H7 (cell line): ENCODE measurements around the gene MEPE. TPM values are rescaled to one million over a fixed set of nuclear protein-coding genes. Genes with fewer than 3 reads are reported as not detected.
A peak's percentile ranks its signal among the peaks of the same experiment; 100 is the strongest.

ENCODE experiments used
- DNase-seq: peaks from one replicate; pipeline ENCODE4 v3.0.0; 2012
- H3K27me3 ChIP-seq: 2 replicates; pipeline ENCODE4 v1.6.0; 2011; ENCODE audit warnings: mild to moderate bottlenecking, low read length; ENCODE audit not compliant: control insufficient read depth, insufficient read depth
- H3K36me3 ChIP-seq: replicated peaks from 2 replicates; pipeline ENCODE4 v1.5.1; 2011; ENCODE audit warnings: low read length; ENCODE audit not compliant: control insufficient read depth, insufficient read depth
- H3K4me3 ChIP-seq: 2 replicates; pipeline ENCODE4 v1.5.1; 2011; ENCODE audit warnings: low read depth, mild to moderate bottlenecking, control low read depth, low read length, moderate library complexity; ENCODE audit not compliant: insufficient read depth
- total RNA-seq: library from RNA; depleted of rRNA; stranded (reverse); fragments of >200 nt; shearing (Covaris generic); gene quantifications from 2 replicates; pipeline ENCODE4 v1.2.3, GENCODE V29; 2014

MEPE gene
- total RNA-seq, 1 experiment from 2014 or later: not detected

DNA sequence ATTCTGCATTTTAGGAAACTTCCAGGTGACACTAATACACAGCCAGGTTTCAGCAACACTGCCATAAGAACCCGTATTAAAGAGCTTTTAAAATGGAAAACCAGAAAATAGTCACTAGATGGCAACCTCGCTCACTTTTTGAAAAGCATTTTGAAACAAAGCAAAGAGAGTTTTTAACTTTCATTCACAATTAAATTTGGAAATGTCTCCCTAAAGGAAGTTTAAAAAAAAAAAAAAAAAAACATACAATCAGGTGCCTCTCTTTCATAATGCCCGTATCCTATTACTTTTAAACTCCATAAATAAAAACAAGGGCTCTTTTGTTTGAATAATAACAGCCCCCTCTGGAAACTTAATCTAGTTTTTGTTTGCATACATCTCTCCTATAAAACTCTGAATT, 20.3 kb downstream of the MEPE start:
- Histone ChIP-seq H3K36me3 (no peaks in the 10 kb centered on the region), H3K4me3 (no peak overlapping the region), H3K27me3 (no peaks in the 10 kb centered on the region)
- peak; percentile 43 for DNase-seq

- Histone ChIP-seq H3K27me3 (no peaks in the 10 kb centered on the region), H3K36me3 (no peaks in the 10 kb centered on the region), H3K4me3 (no peak overlapping the region)
- DNase-seq: no peak
These were observed 21.1 kb downstream of the MEPE start for GRCh38 chr4:87853891-87854290.

DNA sequence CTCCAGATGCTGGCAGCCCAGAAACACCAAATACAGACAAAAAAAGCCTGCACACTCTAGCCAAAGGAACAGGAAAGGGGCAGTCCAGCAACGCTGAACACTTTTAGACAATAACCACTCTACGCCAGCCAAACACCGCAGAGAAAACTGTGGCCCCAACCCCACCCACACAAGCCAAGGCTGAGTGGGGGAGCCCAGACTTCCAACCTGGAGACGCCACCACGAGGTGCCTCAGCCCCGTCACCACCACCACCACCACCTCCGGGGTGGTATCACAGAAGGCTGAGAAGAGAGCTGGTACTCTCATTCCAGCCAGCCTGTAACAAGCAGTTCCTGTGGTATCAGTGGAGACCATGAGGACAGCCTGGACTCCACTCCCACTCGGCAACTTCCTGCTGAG, 22.8 kb downstream of the MEPE start:
- no peak overlapping the region for H3K4me3 ChIP-seq
- no peak for DNase-seq
- no peaks in the 10 kb centered on the region for H3K27me3 ChIP-seq
- H3K36me3 ChIP-seq: no peaks in the 10 kb centered on the region

DNA sequence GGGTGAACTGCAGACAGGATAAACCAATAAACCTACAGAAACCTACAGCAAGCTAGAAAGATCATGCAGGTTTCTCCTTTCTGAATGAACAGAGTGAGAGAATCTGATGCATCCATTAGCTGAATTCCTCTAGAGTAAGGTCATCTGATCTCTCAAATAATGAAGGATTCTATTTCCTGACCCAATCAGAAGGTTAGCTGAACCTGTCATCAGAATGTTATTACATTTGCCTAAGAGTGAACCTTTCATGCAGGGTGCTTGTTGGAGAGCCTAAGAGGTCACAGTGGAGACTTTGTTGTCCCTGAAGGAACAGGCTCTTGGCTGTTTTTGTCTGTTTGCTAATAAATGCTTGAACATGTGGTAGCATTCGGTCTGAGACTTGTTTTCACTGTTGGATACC, 24.0 kb downstream of the MEPE start:
- no peaks in the 10 kb centered on the region for H3K36me3 ChIP-seq
- DNase-seq: no peak
- H3K27me3 ChIP-seq: no peaks in the 10 kb centered on the region
- H3K4me3 ChIP-seq: no peak overlapping the region

- Histone ChIP-seq H3K36me3 (no peaks in the 10 kb centered on the region), H3K27me3 (no peaks in the 10 kb centered on the region), H3K4me3 (no peak overlapping the region)
- no peak for DNase-seq
These were observed 25.0 kb downstream of the MEPE start for GRCh38 chr4:87857789-87858188.

- Histone ChIP-seq H3K4me3 (no peak overlapping the region), H3K36me3 (no peaks in the 10 kb centered on the region), H3K27me3 (no peaks in the 10 kb centered on the region)
- no peak for DNase-seq
These were observed 29.5 kb downstream of the MEPE start for GRCh38 chr4:87862236-87862635.

DNA sequence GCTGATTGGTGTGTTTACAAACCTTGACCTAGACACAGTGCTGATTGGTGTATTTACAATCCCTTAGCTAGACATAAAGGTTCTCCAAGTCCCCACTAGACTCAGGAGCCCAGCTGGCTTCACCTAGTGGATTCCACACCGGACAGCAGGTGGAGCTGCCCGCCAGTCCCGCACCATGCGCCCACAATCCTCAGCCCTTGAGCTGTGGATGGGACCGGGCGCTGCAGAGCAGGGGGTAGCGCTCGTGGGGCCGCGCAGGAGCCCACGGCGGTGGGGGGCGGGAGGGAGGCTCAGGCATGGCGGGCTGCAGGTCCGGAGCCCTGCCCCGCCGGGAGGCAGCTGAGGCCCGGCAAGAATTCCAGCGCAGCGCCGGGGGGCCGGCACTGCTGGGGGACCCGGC, 30.7 kb downstream of the MEPE start:
- Histone ChIP-seq H3K4me3 (no peak overlapping the region), H3K36me3 (no peaks in the 10 kb centered on the region), H3K27me3 (no peaks in the 10 kb centered on the region)
- DNase-seq: no peak

DNA sequence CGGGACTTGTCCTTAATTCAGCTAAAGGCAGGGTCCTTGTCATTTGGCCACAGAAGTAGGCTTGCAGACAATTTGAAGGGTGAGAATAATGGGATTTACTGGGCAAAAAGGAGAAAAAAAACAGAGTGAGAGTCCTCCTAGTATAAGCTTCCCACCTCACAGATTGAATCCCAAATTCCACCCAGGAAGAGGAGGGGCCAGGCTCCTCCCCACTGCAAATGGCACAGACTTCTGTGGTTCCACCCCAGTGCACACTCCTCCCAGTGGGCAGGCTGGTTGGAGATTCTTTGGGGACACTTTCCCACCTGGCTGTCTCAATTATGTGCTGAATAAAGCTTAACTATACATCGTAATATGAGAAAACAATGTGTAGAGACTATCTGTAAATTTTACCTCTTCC, 31.6 kb downstream of the MEPE start:
- no peak overlapping the region for H3K4me3 ChIP-seq
- H3K36me3 ChIP-seq: no peaks in the 10 kb centered on the region
- no peaks in the 10 kb centered on the region for H3K27me3 ChIP-seq
- no peak for DNase-seq

DNA sequence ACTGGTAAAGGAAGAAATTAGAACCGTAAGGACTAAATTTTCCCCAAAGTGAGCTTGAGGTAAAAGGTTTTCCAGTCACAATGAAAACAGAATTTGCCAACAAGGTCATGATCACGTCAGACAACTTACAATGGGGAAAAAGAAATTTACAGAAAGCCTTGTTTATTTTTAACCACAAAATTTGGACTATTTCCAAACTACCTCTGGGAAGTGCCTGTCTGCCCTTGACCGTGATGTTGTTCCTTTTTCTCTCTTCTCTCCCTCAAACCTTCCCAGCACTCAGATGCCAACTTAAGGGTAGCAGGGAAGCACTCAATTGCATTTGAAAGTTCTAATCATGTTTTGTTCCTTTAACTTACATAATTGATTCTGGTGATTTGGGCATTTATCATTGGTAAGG, 32.5 kb downstream of the MEPE start:
- H3K36me3 ChIP-seq: no peaks in the 10 kb centered on the region
- H3K27me3 ChIP-seq: no peaks in the 10 kb centered on the region
- DNase-seq: no peak
- H3K4me3 ChIP-seq: no peak overlapping the region

DNA sequence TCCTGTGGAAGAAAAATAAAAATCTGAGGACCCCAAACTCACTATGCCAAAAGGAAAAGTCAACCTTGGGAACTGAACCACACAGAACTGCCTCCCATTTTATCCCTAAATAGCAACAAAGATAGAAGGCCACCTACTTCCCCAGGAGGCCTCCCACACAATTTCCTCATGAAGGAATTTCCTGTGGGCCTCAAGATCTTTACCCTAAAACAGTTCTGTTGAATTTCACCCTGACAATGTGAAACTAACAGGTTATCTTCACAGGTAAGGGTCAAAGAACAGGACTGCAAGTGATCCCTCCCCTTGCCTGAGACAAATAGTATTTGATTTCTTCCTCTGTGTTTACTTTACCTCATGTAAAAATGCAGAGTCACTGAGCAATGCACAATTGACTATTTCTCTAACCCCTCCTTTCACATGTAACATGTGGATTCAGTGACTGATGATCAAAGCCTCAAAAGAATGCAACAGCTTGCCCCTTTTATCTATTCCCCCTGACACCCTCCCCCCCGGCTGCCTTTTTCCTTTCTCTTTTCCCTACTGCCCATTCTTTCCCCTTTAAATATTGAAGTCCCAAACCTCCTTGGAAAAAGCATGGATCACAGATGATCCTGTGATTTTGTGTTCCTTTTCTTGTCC, 33.3 kb downstream of the MEPE start:
- Histone ChIP-seq H3K4me3 (no peak overlapping the region), H3K27me3 (no peaks in the 10 kb centered on the region), H3K36me3 (no peaks in the 10 kb centered on the region)
- peak; percentile 67 for DNase-seq

- DNase-seq: no peak
These were observed 35.8 kb downstream of the MEPE start for GRCh38 chr4:87868522-87868921.

GRCh38 chr4:87872028-87872427, 39.3 kb downstream of the MEPE start:
- Histone ChIP-seq H3K27me3 (no peaks in the 10 kb centered on the region), H3K36me3 (no peaks in the 10 kb centered on the region), H3K4me3 (no peak overlapping the region)
- DNase-seq: no peak

More at GRCh38 chr4:87868522-87868921, 35.8 kb downstream of the MEPE start:
- no peak overlapping the region for H3K4me3 ChIP-seq
- H3K27me3 ChIP-seq: no peaks in the 10 kb centered on the region
- no peaks in the 10 kb centered on the region for H3K36me3 ChIP-seq

DNA sequence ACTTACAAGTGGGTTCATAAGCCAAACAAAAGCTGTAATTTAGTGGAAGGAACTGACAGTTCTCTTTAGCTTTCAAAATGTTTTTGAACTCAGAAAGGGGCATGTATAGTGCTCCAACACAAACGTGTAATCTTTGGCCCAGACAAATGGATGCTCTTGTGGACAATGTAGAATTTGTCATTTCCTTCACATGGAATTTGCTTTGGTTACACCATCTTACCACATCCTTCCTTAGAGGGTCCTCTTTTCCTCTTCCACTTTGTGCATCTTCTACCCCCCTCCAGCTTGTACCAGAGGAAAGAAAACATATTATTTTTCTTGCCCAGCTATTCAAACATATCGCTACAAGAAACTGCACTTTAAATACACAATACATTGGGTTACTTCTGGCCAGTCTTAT, 42.4 kb downstream of the MEPE start:
- no peaks in the 10 kb centered on the region for H3K36me3 ChIP-seq
- no peak overlapping the region for H3K4me3 ChIP-seq
- no peaks in the 10 kb centered on the region for H3K27me3 ChIP-seq
- no peak for DNase-seq

GRCh38 chr4:87880106-87880505, 47.3 kb downstream of the MEPE start:
- H3K36me3 ChIP-seq: no peaks in the 10 kb centered on the region
- DNase-seq: no peak

GRCh38 chr4:87881115-87881514, 48.3 kb downstream of the MEPE start:
- DNase-seq: no peak
- Histone ChIP-seq H3K4me3 (no peak overlapping the region), H3K36me3 (no peaks in the 10 kb centered on the region), H3K27me3 (no peaks in the 10 kb centered on the region)

More at GRCh38 chr4:87880106-87880505, 47.3 kb downstream of the MEPE start:
- H3K4me3 ChIP-seq: no peak overlapping the region
- no peaks in the 10 kb centered on the region for H3K27me3 ChIP-seq

GRCh38 chr4:87882321-87882720, 49.6 kb downstream of the MEPE start:
- no peaks in the 10 kb centered on the region for H3K27me3 ChIP-seq
- no peak overlapping the region for H3K4me3 ChIP-seq
- DNase-seq: no peak
- no peaks in the 10 kb centered on the region for H3K36me3 ChIP-seq
